NOMO-1 treated with dmso at 0.1 percent for 144 hours (cell line): ENCODE data around the gene SPATA21.

ENCODE experiments used
- DNase-seq: peaks from one replicate; lab custom pipeline; 2025; ENCODE audit not compliant: unreplicated experiment; lab: John Stamatoyannopoulos, UW

Gene SPATA21

DNA sequence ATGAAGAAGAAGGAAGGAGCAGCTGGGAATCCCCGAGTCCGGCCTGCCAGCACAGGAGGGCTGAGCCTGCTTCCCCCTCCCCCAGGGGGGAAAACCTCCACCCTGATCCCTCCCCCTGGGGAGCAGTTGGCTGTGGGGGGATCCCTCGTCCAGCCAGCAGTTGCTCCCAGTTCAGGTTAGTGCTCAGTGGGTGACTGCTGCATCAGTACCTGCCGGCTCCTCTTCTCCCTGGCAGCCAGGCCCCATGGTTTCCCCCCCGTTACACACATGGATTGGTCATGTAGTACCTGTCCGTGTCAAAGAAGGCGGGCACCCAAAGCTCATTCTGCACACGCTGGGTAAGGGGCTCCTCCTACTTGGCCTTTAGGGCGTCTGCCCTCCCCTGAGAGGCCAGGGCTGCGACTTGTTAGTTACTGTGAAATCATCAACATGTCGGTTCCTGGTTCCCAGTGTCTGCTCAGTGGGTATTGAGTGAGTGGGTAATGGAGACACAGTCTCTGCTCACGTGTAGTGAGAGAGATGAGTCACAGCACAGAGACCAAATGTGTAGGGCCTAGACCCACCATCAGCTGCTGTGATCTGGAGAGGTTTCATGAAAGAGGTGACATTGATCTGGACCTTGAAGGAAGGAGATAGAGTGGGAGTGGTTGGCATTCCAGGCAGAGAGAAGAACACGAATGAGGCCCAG is 14.8 kb upstream of the SPATA21 start:
- no peak for DNase-seq

GRCh38 chr1:16450863-16451481 is 13.7 kb upstream of the SPATA21 start:
- DNase-seq, result no peak

DNA sequence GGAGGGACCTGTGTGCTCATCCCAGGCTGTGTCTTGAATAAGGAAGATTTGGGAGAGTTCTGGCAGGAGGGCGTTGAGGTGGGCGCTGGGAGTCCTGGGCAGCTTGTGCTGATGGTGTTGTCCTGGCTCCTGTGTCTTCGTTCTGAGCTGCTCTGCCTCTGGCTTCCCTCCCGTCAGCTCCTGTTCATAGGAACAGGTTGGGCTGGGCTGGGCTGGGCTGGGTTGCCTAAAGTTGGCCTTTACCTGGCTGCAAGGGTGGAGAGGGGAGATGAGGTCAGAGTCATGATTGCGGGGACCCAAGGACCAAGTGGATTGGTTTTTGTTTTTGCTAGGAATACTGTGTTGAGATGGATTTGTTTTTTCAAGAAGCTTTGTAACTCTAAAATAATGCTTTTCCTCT is 12.4 kb upstream of the SPATA21 start:
- DNase-seq, result no peak

DNA sequence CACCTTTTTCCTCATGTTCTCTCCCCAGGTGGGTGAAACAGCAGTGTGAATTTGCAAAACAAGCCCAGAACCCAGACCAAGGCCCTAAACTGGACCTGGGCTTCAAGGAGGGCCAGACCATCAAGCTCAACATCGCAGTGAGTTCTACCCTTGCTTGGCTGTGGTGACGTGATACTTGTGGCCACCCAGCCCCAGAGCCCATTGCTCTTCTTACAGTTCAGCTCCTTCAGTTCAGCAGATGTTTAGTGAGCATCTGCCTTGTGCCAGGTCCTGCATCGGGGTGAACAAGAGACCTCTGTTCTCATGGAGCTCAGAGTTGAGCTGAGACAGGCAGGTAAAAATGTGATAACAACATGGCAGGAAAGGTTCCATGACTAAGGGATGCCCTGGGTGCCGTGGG is 11.8 kb upstream of the SPATA21 start:
- DNase-seq, result no peak

DNA sequence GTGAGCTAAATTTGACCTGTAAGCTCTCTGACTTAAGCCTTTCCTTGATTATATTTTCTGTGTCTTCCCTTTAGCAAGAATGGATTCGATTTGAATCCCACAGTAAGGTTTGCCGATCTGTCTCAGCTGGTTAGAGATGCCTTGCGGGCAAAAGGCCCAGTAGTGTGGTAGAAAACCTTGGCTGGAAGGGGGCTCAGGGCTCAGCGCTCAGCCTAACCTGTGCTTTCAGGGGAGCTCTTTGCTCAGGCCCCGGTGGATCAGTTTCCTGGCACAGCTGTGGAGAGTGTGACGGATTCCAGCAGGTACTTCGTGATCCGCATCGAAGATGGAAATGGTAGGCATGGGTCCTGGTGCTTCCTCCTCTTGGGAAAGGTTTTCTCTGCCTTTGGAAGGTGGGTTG is 10.4 kb upstream of the SPATA21 start:
- DNase-seq, result no peak

- no peak for DNase-seq
Measured at GRCh38 chr1:16446116-16446515, 8.9 kb upstream of the SPATA21 start.

- no peak for DNase-seq
Measured at GRCh38 chr1:16445052-16445451, 7.8 kb upstream of the SPATA21 start.

GRCh38 chr1:16443975-16444770 is 6.9 kb upstream of the SPATA21 start:
- no peak for DNase-seq

DNA sequence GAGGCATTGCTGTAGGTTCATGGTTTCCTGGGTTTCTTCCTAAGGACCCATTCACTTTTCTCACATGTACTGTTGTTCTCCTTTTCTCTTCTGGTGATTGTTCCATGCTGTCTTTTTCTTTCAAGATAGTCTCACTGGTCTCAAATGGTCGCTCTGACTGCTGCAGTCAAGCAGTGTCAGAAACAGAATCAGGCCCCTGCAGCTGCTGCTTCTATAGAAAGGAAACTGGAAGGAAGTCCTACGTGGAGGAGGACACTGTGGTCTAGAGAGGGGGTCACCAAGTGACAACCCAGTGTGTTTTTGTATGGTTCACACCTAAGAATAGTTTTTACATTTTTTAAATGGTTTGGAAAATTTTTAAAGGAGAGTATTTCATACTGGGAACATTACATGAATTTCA is 5.7 kb upstream of the SPATA21 start:
- no peak for DNase-seq

DNA sequence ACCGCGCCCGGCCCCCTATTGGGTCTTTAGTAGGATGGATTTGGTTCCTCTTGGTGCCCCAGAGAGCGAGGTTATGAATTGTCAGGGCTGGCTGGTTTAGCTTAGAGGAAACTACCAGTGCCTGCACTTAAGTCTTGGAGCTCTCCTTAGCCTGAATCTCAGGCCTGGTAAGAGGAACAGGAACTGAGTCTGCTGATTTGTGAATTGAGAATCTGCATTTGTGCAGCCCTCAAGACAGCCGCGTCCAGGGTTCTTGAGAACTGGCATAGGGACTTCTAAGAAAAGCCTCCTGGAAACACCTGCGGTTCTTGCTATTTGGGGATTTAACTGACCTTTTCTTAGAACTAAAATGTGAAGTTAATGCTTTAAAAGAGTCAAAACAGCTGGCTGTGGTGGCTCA is 5.0 kb upstream of the SPATA21 start:
- DNase-seq, result no peak

GRCh38 chr1:16441282-16441665 is 4.0 kb upstream of the SPATA21 start:
- no peak for DNase-seq

DNA sequence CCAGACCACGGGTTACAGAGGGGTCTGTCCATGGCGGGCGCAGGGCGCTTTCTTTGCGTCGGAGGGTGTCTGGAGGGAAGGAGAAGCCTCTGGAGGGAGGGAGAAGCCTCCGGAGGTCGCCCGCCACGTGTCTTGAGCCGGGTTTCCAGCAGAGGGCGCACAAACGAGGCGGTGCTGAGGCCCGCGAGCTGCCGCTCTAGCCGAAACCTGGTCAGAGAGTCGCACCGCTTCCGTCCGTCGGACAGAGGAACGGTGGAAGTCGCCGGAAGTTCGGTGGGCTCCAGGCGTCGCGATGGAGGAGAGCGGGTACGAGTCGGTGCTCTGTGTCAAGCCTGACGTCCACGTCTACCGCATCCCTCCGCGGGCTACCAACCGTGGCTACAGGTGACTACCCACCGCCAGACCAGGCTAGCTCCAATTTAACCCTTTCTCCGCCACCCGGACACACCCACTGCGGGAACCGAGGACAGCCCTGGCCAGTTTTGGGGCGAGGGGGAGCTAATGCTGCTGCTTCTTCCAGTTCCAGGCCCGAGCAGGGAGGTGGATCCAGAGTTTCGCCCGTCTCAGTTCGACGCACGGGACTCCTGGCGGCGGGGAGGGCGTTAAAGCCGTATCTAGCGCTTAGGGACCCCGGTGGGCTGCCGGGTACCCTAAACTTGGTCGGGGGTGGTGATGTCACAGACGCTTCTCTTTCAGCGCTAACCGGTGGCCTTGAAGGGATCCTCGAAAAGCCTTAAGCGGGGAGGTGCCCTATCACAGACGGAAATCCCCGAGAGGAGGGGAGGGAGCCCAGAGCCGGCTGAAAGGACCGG is 3.5 kb upstream of the SPATA21 start, which contains the start of gene NECAP2:
NECAP2 (plus strand) TSS at position 255 of the 812 bp plus-strand sequence; CDS start at position 293, 38 bp downstream.
- DNase-seq, result peak; percentile 95

- DNase-seq, result no peak
Measured at GRCh38 chr1:16440131-16440469, 2.9 kb upstream of the SPATA21 start.

DNA sequence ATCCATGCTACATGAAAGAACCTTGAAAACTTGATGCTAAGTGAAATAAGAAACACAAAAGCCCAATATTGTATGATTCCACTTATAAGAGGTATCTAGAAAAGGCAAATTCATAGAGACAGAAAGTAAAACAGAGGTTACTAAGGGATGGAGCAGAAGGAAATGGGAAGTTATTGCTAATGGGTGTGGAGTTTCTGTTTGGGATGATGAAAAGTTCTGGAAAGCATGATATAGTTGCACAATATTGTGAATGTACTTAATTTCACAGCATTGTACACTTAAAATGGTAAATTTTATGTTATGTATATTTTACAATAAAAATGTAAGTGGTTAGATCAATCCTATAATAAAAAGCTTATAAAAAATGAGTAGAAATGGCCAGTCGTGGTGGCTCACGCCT is 1.7 kb upstream of the SPATA21 start:
- no peak for DNase-seq

GRCh38 chr1:16438516-16438915 is 1.3 kb upstream of the SPATA21 start:
- DNase-seq, result no peak

GRCh38 chr1:16434501-16434900 is 2.7 kb downstream of the SPATA21 start:
- no peak for DNase-seq

GRCh38 chr1:16434007-16434406 is 3.2 kb downstream of the SPATA21 start:
- DNase-seq, result no peak

DNA sequence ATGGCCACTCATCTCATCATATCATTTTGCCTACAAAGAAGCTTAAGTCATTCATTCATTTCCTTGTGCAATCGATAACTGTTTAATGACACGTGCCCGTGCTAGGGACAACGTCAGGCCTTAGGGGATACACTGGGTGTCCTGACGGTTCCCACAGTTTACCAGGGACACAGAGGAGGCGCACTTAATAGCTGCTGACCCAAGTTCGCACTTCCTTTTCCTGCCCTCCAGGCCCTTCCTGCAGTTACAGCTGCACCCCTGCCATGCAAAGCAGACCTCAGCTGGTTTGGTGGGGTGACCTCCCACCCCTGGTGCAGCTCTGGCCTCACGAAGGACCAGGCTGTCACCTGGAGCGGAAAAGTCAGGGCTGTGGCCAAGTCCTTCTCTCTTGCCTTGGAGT is 4.2 kb downstream of the SPATA21 start:
- no peak for DNase-seq

DNA sequence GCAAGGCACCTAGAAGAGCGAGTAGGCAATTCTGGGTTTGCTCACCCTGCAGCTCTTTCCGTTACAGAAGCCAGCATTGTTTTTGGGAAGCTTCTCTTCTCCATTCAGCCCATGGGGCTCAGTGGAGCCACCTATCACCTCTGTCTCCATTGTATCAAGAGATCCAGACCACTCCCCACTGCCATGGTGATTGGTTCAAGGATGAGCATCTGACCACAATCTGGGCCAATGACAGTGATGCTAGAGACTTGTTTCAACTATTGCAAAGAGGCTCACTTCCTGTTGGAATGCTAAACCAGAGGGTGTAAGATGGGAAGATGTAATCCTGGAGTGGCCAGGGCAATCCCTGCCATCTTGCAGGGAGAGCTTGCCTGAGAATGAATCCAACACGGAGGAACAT is 6.6 kb downstream of the SPATA21 start:
- no peak for DNase-seq

- no peak for DNase-seq
Measured at GRCh38 chr1:16425125-16426025, 11.8 kb downstream of the SPATA21 start.
